ENCODE results near the gene SLBP. TPM values are rescaled to one million over a fixed set of nuclear protein-coding genes. Genes with fewer than 3 reads are reported as not detected.

The SLBP gene
- total RNA-seq, 1 experiment from 2014 or later: 61.7 TPM

GRCh38 chr4:1669270-1669669 lies 42.8 kb downstream of the SLBP start:
- Histone ChIP-seq H3K4me2 (no peak overlapping the region), H4K20me1 (ENCODE audit: insufficient read depth) (no peaks in the 10 kb centered on the region), H3K4me1 (replicated peaks; ENCODE audit: insufficient read depth) (no peaks in the 10 kb centered on the region), H3K79me2 (ENCODE audit: low read depth) (no peaks in the 10 kb centered on the region), H3K9me2 (ENCODE audit: insufficient read depth) (no peaks in the 10 kb centered on the region), H3K27ac (no peak overlapping the region), H3K4me3 (no peak overlapping the region), H3K9me3 (ENCODE audit: insufficient read depth, low read depth) (no peaks in the 10 kb centered on the region), H3K27me3 (ENCODE audit: insufficient read depth, low read depth) (no peaks in the 10 kb centered on the region), H3F3A (ENCODE audit: insufficient read depth, low read depth) (no peaks in the 10 kb centered on the region), H2AFZ (no peak overlapping the region), H3K36me3 (ENCODE audit: low read depth) (no peaks in the 10 kb centered on the region)
- ChIA-PET CTCF (no interaction called here), POLR2A (ENCODE audit: unreplicated experiment) (no interaction called here)
- no TSS peak for BruUV-seq (replicated peaks)
- no peak for DNase-seq
- intact Hi-C loops (cut with micrococcal nuclease; ENCODE audit: unreplicated experiment): no loop called here
- TF ChIP-seq CTCF (conservative IDR thresholded peaks at IDR 0.05) (no peak), EZH2 (IDR thresholded peaks at IDR 0.05; ENCODE audit: low read depth) (no peak)

GRCh38 chr4:1668488-1668840 lies 43.7 kb downstream of the SLBP start:
- H3K4me1 ChIP-seq (replicated peaks; ENCODE audit: insufficient read depth): no peaks in the 10 kb centered on the region
- H3K9me2 ChIP-seq (ENCODE audit: insufficient read depth): no peaks in the 10 kb centered on the region
- intact Hi-C loops (cut with micrococcal nuclease; ENCODE audit: unreplicated experiment): no loop called here
- BruUV-seq (replicated peaks): no TSS peak
- no peaks in the 10 kb centered on the region for H3K79me2 ChIP-seq (ENCODE audit: low read depth)
- no peak overlapping the region for H3K27ac ChIP-seq
- no peaks in the 10 kb centered on the region for H3K27me3 ChIP-seq (ENCODE audit: insufficient read depth, low read depth)
- H4K20me1 ChIP-seq (ENCODE audit: insufficient read depth): no peaks in the 10 kb centered on the region
- H2AFZ ChIP-seq: no peak overlapping the region
- no peak overlapping the region for H3K4me3 ChIP-seq
- no peak for TF ChIP-seq EZH2 (IDR thresholded peaks at IDR 0.05; ENCODE audit: low read depth)
- no peak overlapping the region for H3K4me2 ChIP-seq
- ChIA-PET CTCF (no interaction called here), POLR2A (ENCODE audit: unreplicated experiment) (no interaction called here)
- DNase-seq: no peak
- no peaks in the 10 kb centered on the region for H3K36me3 ChIP-seq (ENCODE audit: low read depth)
- H3K9me3 ChIP-seq (ENCODE audit: insufficient read depth, low read depth): no peaks in the 10 kb centered on the region
- no peaks in the 10 kb centered on the region for H3F3A ChIP-seq (ENCODE audit: insufficient read depth, low read depth)

GRCh38 chr4:1667273-1667672 lies 44.8 kb downstream of the SLBP start:
- Histone ChIP-seq H3K79me2 (ENCODE audit: low read depth) (no peaks in the 10 kb centered on the region), H3K4me1 (replicated peaks; ENCODE audit: insufficient read depth) (no peaks in the 10 kb centered on the region), H3K36me3 (ENCODE audit: low read depth) (no peaks in the 10 kb centered on the region), H4K20me1 (ENCODE audit: insufficient read depth) (no peaks in the 10 kb centered on the region), H3K9me2 (ENCODE audit: insufficient read depth) (no peaks in the 10 kb centered on the region), H3K4me2 (no peak overlapping the region), H3F3A (ENCODE audit: insufficient read depth, low read depth) (no peaks in the 10 kb centered on the region), H3K27me3 (ENCODE audit: insufficient read depth, low read depth) (no peaks in the 10 kb centered on the region), H3K4me3 (no peak overlapping the region), H3K27ac (no peak overlapping the region), H3K9me3 (ENCODE audit: insufficient read depth, low read depth) (no peaks in the 10 kb centered on the region), H2AFZ (no peak overlapping the region)
- ChIA-PET POLR2A (ENCODE audit: unreplicated experiment) (no interaction called here), CTCF (no interaction called here)
- no TSS peak for BruUV-seq (replicated peaks)
- DNase-seq: no peak
- no peak for TF ChIP-seq CTCF (conservative IDR thresholded peaks at IDR 0.05)
- TF ChIP-seq EZH2 (IDR thresholded peaks at IDR 0.05; ENCODE audit: low read depth): no peak
- intact Hi-C loops (cut with micrococcal nuclease; ENCODE audit: unreplicated experiment): no loop called here

- ChIA-PET POLR2A (ENCODE audit: unreplicated experiment) (no interaction called here), CTCF (no interaction called here)
- Histone ChIP-seq H3F3A (ENCODE audit: insufficient read depth, low read depth) (no peaks in the 10 kb centered on the region), H3K4me1 (replicated peaks; ENCODE audit: insufficient read depth) (no peaks in the 10 kb centered on the region), H3K27ac (no peak overlapping the region), H3K36me3 (ENCODE audit: low read depth) (no peaks in the 10 kb centered on the region), H3K79me2 (ENCODE audit: low read depth) (no peaks in the 10 kb centered on the region), H3K4me3 (no peak overlapping the region), H3K27me3 (ENCODE audit: insufficient read depth, low read depth) (no peaks in the 10 kb centered on the region), H3K9me2 (ENCODE audit: insufficient read depth) (no peaks in the 10 kb centered on the region), H2AFZ (no peak overlapping the region), H4K20me1 (ENCODE audit: insufficient read depth) (no peaks in the 10 kb centered on the region), H3K9me3 (ENCODE audit: insufficient read depth, low read depth) (no peaks in the 10 kb centered on the region), H3K4me2 (no peak overlapping the region)
- no peak for DNase-seq
- BruUV-seq (replicated peaks): no TSS peak
- intact Hi-C loops (cut with micrococcal nuclease; ENCODE audit: unreplicated experiment): no loop called here
- TF ChIP-seq CTCF (conservative IDR thresholded peaks at IDR 0.05) (no peak), EZH2 (IDR thresholded peaks at IDR 0.05; ENCODE audit: low read depth) (no peak)
These were observed 45.7 kb downstream of the SLBP start for GRCh38 chr4:1666391-1666790.

Measured in PC-9 (cell line).